Adipose tissue (tissue), 3 donors: ENCODE data around the gene JMJD7. TPM values are rescaled to one million over a fixed set of nuclear protein-coding genes. Genes with fewer than 3 reads are reported as not detected.

Experiments used
- H3K27ac ChIP-seq: one replicate; pipeline ENCODE4 v1.5.1; 2013; ENCODE audit warnings: low read depth, low read length
- WGBS, 3 donors: extraction: QIAGEN DNeasy Blood & Tissue Kit; methylation state at CpG; one replicate each; pipeline ENCODE4 v1.1.7; 2013; 5-methylcytosine and 5-hydroxymethylcytosine counted together
- polyA plus RNA-seq, 3 donors: library from polyadenylated mRNA; stranded (reverse); fragments of 200-250 nt; gene quantifications; one replicate each; pipeline ENCODE4 v1.2.3, GENCODE V29; 2013
- donor health status: healthy with polysubstance abuse.
- donor health status: Bipolar disorder and iron deficiency.
- donor health status: healthy.

JMJD7 gene
- polyA plus RNA-seq, 3 donors, result 8.5 to 15.5 (median 10.3) TPM

- 76 to 84% (median 79%) methylated on average over 8 of the region's 8 CpGs for WGBS, 3 donors
- H3K27ac ChIP-seq, result no peak overlapping the region
Observed at GRCh38 chr15:41797201-41797944, 30.5 kb upstream of the JMJD7 start.

GRCh38 chr15:41798607-41799487 lies 29.0 kb upstream of the JMJD7 start:
- 87 to 93% (median 90%) methylated on average over 9 of the region's 9 CpGs for WGBS, 3 donors
- H3K27ac ChIP-seq, result no peak overlapping the region

DNA sequence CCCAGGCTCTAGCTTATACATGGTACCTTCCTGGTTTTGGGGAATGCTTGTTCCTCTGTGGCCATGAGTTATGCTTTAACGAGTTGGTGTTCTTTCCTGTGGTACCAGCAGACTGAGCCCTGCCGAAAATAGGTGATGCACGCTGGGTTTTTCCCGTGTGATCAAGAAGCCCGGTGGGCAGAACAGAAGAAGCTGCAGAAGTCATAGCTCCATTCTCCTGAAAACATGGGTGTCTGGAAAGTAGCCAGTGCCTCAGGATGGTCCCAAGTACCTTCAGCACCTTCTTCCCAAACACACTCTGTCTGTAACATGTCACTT lies 28.4 kb upstream of the JMJD7 start:
- WGBS, 3 donors, result 84 to 88% (median 86%) methylated on average over 5 of the region's 5 CpGs
- no peak overlapping the region for H3K27ac ChIP-seq

DNA sequence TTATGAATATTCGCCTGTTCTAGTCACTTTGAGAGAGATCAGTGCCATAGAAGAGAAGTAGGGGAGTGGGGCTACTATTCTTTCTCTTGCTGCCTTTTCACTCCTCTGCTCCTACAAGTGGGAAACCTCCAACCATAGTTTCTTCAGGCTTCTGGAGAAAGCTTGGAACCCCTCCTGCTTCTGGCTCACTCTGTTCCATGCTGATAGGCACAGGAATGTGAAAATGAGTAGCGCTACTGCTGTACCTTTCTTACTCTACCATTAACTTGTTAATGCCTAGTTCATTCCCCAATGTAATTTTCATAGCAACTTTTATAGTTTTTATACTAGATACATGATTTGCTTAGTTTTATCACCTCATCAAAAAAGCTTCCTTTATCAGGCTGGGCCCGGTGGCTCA lies 26.7 kb upstream of the JMJD7 start:
- 93 to 95% (median 93%) methylated on average over 3 of the region's 3 CpGs for WGBS, 3 donors
- no peak overlapping the region for H3K27ac ChIP-seq

GRCh38 chr15:41801850-41802455 lies 25.9 kb upstream of the JMJD7 start:
- 96 to 100% (median 99%) methylated on average over 3 of the region's 3 CpGs for WGBS, 3 donors

GRCh38 chr15:41804361-41804760 lies 23.5 kb upstream of the JMJD7 start:
- 83 to 98% (median 84%) methylated on average over 2 of the region's 2 CpGs for WGBS, 3 donors
- no peak overlapping the region for H3K27ac ChIP-seq

More at GRCh38 chr15:41801850-41802455, 25.9 kb upstream of the JMJD7 start:
- no peak overlapping the region for H3K27ac ChIP-seq

DNA sequence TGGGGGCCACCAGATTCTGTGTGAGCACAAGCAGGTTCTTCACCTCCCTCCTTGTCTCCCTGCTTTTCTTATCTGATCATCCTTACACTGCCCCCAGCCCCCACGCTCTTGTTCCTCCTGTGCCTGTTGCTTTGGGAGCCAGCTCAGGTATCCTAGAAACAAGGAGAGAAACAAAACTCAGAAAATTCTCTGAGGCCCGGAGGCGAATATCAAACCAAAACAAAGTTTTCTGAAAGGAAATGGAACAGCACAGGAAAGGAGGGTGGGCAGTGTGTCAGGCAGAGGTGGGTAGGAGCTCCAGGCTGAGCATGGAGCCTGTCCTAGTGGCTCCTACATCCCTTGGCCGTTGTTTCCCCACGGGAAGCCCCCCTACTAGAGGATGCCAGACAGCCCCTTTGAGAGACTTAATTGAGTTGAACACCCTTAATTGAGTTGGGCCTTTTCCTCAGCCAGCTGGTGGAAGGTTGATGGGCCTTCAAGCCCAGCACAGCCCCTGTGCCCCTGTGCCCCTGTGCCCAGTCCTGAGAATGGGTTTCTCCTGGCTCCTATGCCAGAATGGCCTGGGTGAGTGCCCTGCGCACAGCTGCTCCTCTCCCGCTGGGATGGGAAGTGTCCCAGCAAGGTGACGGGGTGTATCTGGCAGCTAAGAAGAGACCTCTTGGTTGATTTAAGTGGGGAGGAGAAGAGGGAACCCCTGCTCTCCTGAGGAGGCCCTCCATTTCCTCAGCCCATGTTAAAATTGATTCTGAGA lies 22.8 kb upstream of the JMJD7 start:
- no peak overlapping the region for H3K27ac ChIP-seq

GRCh38 chr15:41805711-41806110 lies 22.2 kb upstream of the JMJD7 start:
- H3K27ac ChIP-seq, result no peak overlapping the region

More for the DNA sequence above, 22.8 kb upstream of the JMJD7 start:
- WGBS, 3 donors, result 55 to 71% (median 61%) methylated on average over 8 of the region's 8 CpGs

GRCh38 chr15:41806291-41807181 lies 21.4 kb upstream of the JMJD7 start:
- no peak overlapping the region for H3K27ac ChIP-seq
- WGBS, 3 donors, result 76 to 89% (median 87%) methylated on average over 10 of the region's 10 CpGs

More at GRCh38 chr15:41805711-41806110, 22.2 kb upstream of the JMJD7 start:
- WGBS, 3 donors, result 83 to 87% (median 86%) methylated on average over 3 of the region's 3 CpGs

DNA sequence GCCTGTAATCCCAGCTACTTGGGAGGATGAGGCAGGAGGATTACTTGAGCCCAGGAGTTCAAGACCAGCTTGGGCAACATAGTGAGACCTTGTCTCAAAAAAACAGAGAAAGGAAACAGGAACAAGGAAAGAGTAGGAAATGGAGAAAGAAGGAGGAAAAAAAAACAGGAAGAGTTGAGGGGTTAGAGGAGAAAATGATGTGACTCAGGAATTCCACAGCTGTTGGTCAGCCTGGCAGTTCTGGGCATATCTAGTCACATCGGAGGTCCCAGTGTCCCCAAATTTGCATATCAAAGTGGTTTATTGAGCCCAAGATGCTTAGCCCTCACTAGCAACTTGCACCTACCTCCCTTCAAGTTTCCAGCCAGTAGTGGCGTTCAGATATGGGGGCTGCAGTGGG lies 18.8 kb upstream of the JMJD7 start:
- no peak overlapping the region for H3K27ac ChIP-seq
- WGBS, 3 donors, result 78 to 97% (median 88%) methylated on average over 2 of the region's 2 CpGs

- no peak overlapping the region for H3K27ac ChIP-seq
- WGBS, 3 donors, result 61 to 81% (median 65%) methylated on average over 12 of the region's 12 CpGs
Observed at GRCh38 chr15:41809526-41810220, 18.2 kb upstream of the JMJD7 start.

GRCh38 chr15:41810651-41811431 lies 17.1 kb upstream of the JMJD7 start:
- no peak overlapping the region for H3K27ac ChIP-seq
- 86 to 94% (median 94%) methylated on average over 5 of the region's 5 CpGs for WGBS, 3 donors

DNA sequence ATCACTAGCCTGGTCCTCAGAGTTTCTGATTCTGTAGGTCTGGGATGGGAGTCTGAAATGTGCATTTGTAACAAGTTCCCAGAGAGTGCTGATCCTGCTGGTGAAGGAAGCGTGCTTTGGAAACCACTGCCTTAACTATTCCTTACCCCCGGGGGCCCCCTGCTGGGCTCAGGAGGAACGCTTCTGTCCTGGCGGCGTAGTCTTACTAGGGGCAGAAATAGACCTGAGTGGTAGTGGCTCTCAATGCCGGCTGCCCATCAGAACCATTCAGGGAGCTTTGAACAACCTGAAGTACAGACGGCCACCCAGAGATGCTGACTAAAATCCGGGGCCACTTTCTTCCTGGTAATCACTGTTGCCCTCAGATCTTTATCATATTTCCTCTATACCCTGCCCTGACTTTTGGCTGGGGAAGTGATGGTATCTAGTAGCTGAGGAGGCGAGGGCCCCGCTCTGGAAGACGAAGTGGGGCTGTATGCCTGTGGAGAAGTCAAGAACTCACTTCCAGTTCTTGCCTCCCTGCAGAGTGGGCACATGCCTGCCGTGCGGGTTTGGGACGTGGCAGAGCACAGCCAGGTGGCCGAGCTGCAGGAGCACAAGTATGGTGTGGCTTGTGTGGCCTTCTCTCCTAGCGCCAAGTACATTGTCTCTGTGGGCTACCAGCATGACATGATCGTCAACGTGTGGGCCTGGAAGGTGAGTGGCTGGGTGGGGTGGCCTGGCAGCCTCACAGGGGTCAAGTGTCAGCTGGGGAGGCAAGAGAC lies 16.3 kb upstream of the JMJD7 start:
- WGBS, 3 donors, result 44 to 48% (median 46%) methylated on average over 18 of the region's 18 CpGs
- H3K27ac ChIP-seq, result no peak overlapping the region

GRCh38 chr15:41812820-41813375 lies 15.0 kb upstream of the JMJD7 start:
- H3K27ac ChIP-seq, result no peak overlapping the region
- 93 to 95% (median 95%) methylated on average over 11 of the region's 11 CpGs for WGBS, 3 donors

- no peak overlapping the region for H3K27ac ChIP-seq
- WGBS, 3 donors, result 94 to 96% (median 96%) methylated on average over 8 of the region's 8 CpGs
Observed at GRCh38 chr15:41813426-41813825, 14.5 kb upstream of the JMJD7 start.
